IMR-90 (cell line): ENCODE data around the gene HOXA7. TPM values are rescaled to one million over a fixed set of nuclear protein-coding genes. Genes with fewer than 3 reads are reported as not detected.

Experiments used
- MXI1 ChIP-seq: IDR thresholded peaks from 2 replicates; pipeline ENCODE4 v1.6.1; 2012; ENCODE audit warnings: low read depth, mild to moderate bottlenecking, low read length, moderate library complexity, borderline replicate concordance
- NFE2L2 ChIP-seq: fragments of 150-350 bp; IDR thresholded peaks from 2 replicates; pipeline ENCODE4 v1.6.1; 2016; ENCODE audit warnings: low read depth, mild to moderate bottlenecking, low read length
- RAD21 ChIP-seq: IDR thresholded peaks from 2 replicates; pipeline ENCODE4 v1.6.1; 2012; ENCODE audit warnings: low read length, improper control_type of control experiment
- polyA plus RNA-seq, 3 experiments: library from polyadenylated mRNA; depleted of rRNA; stranded (reverse); fragments of >200 nt; gene quantifications; 2 replicates each; pipeline ENCODE4 v1.2.3, GENCODE V29; 2012; ENCODE audit warnings: low replicate concordance in 1 of 3
- total RNA-seq: library from RNA; depleted of rRNA; stranded (reverse); fragments of >200 nt; gene quantifications from 2 replicates; pipeline ENCODE4 v1.2.3, GENCODE V29; 2012
- TF ChIP-seq, protein P1 (sequence below): conservative IDR thresholded peaks from 2 replicates; pipeline ENCODE4 v1.5.1; 2012; ENCODE audit warnings: mild to moderate bottlenecking, low read depth, low read length, improper control_type of control experiment

The HOXA7 gene
- total and polyA plus RNA-seq, 2 of the 4 experiments (the other 2 are of a cell fraction), result 0.18 to 1.7 TPM

DNA sequence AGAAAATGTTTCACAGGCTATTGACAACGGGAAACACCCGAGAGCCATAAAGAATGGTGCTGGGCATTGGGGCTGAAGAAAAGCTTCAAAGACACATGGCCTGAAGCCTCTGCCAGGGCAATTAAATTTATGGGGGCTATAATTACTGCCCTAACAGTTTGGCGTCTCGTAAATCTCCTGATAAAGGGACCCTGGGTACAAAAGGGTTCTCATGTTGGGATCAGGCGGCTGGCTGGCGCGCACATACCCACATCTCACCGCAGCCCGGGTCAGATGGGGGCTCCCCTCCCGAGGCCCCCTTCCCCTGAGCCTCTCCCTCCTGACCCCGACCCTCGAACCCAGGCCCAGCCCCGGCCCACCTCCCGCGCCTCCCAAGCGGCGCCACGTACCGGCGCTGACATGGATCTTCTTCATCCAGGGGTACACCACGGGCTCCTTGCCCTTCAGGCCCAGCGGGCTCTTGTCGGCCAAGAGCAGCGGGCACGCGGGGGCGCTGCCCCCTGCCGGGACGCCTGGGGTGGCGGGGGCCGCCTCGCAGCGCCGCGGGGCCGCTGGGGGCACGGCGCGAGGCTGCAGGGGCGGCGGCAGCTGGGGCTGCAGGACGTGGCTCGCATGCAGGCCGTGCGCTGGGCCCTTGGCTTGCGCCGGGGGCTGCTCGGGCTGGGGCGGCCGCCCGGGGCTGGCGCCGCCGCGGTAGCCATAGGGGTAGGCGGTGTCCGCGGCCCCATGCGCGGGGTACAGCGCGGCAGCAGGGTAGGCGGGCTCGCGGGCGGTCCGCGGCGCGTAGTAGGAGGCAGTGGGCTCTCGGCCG is 26.5 kb downstream of the HOXA7 start (continued):
- TF ChIP-seq, protein P1, sequence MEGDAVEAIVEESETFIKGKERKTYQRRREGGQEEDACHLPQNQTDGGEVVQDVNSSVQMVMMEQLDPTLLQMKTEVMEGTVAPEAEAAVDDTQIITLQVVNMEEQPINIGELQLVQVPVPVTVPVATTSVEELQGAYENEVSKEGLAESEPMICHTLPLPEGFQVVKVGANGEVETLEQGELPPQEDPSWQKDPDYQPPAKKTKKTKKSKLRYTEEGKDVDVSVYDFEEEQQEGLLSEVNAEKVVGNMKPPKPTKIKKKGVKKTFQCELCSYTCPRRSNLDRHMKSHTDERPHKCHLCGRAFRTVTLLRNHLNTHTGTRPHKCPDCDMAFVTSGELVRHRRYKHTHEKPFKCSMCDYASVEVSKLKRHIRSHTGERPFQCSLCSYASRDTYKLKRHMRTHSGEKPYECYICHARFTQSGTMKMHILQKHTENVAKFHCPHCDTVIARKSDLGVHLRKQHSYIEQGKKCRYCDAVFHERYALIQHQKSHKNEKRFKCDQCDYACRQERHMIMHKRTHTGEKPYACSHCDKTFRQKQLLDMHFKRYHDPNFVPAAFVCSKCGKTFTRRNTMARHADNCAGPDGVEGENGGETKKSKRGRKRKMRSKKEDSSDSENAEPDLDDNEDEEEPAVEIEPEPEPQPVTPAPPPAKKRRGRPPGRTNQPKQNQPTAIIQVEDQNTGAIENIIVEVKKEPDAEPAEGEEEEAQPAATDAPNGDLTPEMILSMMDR, result peak; percentile 39
- peak; percentile 19; the same call in 1 of the 2 replicates for TF ChIP-seq RAD21
- TF ChIP-seq NFE2L2, result no peak
- TF ChIP-seq MXI1, result peak; percentile 46; the same call in 1 of the 2 replicates
